NCI-H1930 (cell line): ENCODE results near the gene OPN4.

Experiments used
- DNase-seq, 2 experiments: peaks; one replicate each; lab custom pipeline; 2025; lab: John Stamatoyannopoulos, UW

The OPN4 gene

DNA sequence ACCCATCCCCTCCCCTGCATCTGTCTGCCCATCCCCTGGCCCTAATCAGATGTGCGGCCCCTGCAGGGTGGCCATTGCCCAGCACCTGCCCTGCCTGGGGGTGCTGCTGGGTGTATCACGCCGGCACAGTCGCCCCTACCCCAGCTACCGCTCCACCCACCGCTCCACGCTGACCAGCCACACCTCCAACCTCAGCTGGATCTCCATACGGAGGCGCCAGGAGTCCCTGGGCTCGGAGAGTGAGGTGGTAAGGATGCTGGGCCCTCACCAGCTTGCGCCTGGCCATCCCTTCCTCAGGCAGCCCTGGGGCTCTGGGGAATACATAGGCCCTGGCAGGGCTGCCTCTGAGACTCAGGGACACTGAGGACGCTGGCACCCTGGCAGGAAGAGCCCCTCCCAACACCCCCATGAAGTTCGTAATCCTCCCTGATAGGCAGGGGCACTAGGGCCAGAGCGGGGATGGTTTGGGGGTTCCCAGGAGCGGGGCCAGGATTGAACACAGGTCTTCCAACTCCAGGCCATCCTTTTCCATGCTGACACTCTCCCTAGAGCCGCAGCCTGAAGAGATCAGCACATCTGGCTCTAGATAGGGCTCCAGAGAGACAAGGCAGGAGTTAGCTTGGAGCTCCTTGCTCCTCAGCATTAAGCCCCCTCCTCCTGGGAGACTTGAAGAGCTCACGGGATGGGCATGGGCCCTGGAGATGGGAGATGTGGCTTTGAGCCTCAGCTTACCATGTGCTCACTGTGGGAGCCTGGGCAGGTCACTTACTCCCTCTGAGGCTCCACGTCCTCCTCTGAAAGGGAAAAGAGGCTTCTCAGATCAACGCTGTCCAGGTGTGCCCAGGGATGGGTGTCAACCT lies 8.1 kb downstream of the OPN4 start:
- DNase-seq: no peak

GRCh38 chr10:86663046-86663345 lies 8.6 kb downstream of the OPN4 start:
- DNase-seq: no peak

DNA sequence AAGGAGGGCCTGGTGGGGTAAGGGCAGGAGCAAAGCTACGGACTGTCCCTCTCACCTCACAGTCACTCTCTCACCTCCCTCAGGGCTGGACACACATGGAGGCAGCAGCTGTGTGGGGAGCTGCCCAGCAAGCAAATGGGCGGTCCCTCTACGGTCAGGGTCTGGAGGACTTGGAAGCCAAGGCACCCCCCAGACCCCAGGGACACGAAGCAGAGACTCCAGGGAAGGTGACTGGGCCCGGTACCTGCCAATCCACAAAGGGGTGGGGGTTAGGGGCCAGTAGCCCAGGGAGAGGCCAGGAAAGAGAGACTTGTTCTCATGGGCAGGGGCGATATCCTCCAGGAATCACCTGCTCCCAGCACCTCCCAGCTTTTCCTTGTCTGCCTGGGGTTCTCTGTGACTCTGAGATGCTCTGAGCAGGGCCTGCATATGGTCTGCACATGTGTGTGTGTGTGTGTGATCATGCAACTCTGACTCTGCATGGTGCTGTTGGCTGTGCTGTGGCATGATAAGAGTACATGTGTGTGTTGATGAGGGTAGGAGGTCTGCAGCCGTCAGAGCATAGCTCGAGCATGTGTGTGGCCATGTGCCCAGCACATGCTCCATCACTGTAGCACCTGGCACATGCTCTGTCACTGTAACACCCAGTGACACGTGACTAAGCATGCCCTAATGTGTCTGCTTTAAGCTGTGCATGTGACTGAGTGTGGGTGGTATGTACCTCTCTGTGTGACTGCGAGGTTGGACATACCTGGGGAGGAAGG lies 9.4 kb downstream of the OPN4 start:
- no peak for DNase-seq

DNA sequence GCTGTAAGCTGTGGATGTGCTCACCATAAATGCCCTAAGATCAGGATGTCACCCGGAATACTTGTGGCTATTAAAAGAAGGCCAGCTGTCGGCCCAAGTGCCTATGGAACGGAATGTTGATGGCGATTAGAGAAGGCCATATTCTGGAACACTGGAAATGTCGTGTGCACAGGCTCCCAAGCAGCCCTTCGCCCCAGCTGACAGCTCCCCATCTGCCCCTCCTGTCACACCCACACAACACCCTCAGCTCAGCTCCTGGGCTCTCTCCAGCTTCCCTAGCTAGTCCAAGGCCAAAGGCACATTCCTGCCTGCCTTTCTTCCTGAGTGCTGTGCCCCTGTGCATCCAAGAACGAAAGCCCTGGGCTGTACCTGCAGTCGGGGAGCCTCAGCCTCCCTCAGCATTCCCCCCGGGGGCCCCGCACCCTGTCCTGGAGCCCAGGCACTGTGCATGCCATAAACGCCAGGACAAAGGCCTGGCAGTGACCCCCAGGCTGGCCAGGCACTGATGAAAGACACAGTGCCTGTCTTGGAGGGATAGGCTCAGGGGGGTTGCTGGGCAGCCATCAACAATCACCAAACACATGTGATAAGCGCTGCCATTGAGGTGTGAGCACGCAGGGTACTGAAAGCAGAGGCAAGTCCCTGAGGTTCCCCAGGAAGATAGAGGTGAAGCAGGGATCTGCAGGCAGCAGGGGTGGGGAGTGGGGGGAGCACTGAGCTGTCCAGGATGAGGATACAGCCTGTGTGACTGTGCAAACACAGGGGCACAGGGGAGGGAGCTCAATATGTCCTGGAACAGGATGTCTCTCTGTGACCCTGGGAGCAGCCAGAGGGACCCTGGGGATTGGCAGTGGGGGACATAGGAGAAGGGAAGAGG lies 10.2 kb downstream of the OPN4 start:
- DNase-seq: no peak

DNA sequence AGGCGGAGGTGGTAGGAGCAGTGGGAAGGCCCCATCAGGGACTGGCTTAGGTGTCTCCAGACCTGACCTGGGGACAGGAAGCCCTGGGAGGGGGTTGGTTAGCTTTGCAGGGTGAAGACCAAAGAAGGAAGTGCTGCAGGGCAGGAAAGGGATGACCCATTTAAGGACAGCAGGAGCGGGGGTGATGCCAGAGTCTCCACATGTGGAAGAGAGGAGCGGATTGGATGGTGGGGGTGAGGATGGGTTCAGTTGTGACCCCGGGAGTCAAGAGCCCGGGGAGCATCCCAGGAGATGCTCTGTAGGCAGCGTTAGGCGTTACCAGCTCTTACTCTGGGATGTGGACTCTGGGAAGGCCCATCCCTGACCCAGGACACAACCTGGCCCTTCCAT lies 10.9 kb downstream of the OPN4 start:
- DNase-seq: no peak

DNA sequence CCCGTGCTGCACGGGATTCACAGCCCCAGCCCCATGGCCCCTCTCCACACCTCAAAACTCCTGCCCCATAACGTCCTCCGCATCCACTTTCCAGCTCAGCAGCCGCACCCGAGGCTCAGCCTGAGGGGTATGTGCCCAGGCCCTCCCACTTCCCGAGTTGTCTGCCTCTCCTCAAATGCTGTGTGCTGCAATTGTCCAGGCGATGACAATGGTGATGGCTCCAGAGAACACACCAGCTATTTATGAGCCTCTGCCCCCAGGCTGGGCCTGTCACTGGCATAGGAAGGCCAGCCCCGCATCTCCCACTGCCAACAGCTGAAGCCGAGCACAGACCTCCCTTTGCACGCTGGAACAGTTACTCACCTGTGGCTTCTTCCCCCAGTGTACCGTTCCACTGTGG lies 11.5 kb downstream of the OPN4 start:
- no peak for DNase-seq

DNA sequence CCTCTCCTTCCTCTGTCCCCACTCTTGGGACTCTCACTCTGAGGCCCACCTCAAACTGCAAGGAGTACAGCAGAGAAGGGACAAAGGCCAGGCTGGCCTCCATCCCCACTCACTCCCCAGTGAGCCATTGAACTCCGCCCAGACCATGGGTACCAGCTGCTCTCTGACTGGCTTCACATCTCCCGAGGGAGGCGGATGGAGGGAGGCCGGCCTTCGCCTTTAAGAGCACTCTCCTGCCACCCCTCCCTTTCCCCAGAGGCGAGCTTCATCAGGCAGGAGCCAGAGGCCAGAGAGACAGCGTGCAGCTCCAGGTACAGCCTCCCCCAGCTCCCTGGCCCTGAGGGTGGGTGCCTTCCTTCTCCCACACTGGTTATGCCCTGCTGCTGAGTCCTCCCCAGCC lies 12.2 kb downstream of the OPN4 start:
- no peak for DNase-seq

GRCh38 chr10:86667421-86668181 lies 13.3 kb downstream of the OPN4 start:
- DNase-seq: no peak

GRCh38 chr10:86668297-86669165 lies 14.2 kb downstream of the OPN4 start, which contains the start of gene LDB3:
LDB3 (plus strand) TSS chr10:86668511; CDS start chr10:86668692, 181 bp downstream.
- no peak for DNase-seq

- DNase-seq: no peak
These were observed 16.0 kb downstream of the OPN4 start for GRCh38 chr10:86670290-86670811.

DNA sequence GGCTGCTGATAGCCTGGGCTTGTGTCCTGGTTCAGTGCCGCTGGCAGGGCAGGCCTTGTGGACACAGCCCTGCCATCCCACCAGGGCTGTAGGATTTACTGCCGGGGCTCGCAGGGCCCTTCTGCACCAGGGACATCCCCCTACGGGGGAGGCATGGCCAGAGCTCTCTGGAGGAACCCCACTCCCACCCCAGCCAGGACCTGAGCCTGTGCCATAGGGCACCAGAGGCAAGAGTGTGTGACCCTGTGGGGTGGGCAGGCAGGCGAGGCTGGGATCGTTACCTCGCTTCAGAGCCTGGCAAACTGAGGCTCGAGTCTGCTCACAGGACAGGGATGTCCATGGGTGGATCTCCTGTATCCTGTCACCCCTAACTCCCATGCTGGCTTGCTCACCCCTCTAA lies 16.5 kb downstream of the OPN4 start:
- no peak for DNase-seq

GRCh38 chr10:86671419-86671818 lies 17.1 kb downstream of the OPN4 start:
- no peak for DNase-seq

- no peak for DNase-seq
These were observed 17.8 kb downstream of the OPN4 start for GRCh38 chr10:86671985-86672710.

DNA sequence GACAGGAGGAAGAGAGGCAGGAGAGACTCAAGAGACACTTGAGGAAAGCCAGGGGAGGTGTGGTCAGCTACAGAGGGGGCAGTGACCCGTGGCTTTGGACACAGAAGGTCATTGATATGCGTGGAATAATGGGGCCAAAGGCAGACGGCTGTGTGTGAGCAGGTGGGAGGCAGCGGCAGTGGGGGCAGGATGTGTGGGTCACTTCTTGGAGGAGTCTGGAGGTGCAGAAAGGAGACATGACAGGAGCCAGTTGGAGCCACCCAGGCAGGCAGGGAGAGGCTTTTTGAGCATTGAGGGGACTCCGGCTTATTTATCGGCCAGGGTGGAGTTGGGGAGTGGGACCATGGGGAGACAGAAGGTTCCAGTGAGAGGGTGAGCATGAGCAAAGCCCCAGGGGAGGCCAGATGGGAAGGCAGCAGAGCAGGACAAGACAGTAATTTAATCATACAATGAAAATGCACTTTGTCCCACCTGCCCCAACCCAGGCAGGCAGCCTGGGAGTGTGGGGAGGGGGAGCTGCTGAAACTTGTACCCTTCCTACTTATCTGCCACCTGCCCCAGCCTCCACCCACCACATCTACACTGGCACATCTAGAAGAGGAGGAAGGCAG lies 19.0 kb downstream of the OPN4 start:
- no peak for DNase-seq

- no peak for DNase-seq
These were observed 19.7 kb downstream of the OPN4 start for GRCh38 chr10:86673827-86674581.

DNA sequence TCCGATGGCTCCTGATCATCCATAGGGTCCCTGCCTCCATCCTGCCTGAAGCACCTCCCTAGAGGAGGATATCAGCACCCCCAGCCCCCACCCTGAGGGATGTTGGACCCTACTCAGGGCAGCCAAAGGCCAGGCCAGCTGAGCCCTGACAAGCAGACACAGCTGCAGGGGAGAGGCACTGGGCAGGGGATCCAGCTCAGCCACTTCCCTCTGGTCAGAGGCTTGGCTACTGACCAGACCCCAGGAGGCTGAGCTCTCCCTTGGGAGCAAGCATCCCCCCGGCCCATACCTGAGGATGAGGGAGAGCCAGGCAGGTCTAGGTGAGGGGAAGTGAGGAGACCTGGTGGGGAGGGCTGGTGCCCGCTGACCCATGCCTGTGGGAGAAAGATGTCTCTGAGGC lies 20.6 kb downstream of the OPN4 start:
- no peak for DNase-seq

GRCh38 chr10:86677374-86677773 lies 23.0 kb downstream of the OPN4 start:
- DNase-seq: no peak

DNA sequence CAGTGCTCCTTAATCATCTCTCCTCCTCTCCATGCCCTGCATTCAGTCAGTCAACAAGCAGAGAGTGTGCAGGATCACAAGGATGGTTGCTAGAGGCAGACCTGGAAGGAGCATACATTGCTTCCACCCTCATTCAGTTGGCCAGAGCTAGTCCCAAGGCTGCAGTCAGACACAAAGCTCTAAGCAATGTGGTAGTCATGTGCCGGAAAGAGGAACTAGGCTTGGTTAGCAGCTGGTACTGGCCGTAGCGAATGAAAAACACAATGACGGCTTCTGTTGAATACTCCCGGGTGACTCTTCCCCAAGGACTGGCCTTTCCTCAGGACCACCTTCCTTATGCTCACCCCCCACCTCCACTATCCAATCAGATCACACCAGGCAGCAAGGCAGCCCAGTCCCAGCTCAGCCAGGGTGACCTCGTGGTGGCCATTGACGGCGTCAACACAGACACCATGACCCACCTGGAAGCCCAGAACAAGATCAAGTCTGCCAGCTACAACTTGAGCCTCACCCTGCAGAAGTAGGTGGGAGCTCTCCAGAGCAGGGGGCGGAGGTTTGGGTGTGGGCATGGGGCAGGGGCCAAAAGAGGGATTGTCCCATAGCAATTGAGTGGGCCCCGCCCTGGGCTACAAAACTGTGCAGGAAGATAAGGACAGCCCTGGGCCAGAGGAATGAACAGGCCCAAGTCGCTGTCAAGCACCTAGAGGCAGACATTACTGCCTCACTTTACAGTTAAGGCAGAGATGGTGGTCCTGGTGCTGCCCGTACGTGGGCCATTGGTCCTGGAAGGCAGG lies 24.8 kb downstream of the OPN4 start:
- no peak for DNase-seq
